Activated CD8-positive, alpha-beta memory T cell treated with anti-CD3 and anti-CD28 coated beads for 24 hours (primary cell): ENCODE data around the gene FGD6.
A peak's percentile ranks its signal among the peaks of the same experiment; 100 is the strongest.

Experiments used
- DNase-seq: peaks from one replicate; pipeline ENCODE4 v3.0.0-alpha.2; 2020

The FGD6 gene

GRCh38 chr12:95231190-95231589, 13.9 kb upstream of the FGD6 start:
- no peak for DNase-seq

DNA sequence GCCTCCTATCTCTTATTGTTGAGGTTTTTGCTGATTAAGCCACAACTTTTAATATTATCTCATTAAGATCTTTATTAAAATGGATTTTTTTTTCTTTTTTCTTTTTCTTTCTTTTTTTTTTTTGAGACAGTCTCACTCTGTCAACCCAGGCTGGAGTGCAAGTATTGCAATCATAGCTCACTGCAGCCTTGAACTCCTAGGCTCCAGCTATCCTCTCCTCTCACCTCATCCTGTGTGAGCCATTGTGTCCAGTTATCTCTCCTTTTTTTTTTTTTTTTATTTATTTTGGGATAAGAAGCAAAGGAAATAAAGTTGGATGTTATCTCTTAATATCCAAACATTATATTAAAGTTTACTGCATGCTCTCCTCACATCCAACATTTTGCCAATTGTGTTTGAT, 13.0 kb upstream of the FGD6 start:
- DNase-seq, result no peak

GRCh38 chr12:95229636-95230035, 12.4 kb upstream of the FGD6 start:
- DNase-seq, result no peak

- no peak for DNase-seq
Measured at GRCh38 chr12:95228617-95229016, 11.3 kb upstream of the FGD6 start.

GRCh38 chr12:95227818-95228356, 10.6 kb upstream of the FGD6 start:
- DNase-seq, result no peak

GRCh38 chr12:95225645-95226212, 8.5 kb upstream of the FGD6 start:
- DNase-seq, result no peak

- no peak for DNase-seq
Measured at GRCh38 chr12:95224202-95225170, 7.2 kb upstream of the FGD6 start.

- no peak for DNase-seq
Measured at GRCh38 chr12:95220726-95221125, 3.5 kb upstream of the FGD6 start.

- DNase-seq, result no peak
Measured at GRCh38 chr12:95220190-95220589, 2.9 kb upstream of the FGD6 start.

DNA sequence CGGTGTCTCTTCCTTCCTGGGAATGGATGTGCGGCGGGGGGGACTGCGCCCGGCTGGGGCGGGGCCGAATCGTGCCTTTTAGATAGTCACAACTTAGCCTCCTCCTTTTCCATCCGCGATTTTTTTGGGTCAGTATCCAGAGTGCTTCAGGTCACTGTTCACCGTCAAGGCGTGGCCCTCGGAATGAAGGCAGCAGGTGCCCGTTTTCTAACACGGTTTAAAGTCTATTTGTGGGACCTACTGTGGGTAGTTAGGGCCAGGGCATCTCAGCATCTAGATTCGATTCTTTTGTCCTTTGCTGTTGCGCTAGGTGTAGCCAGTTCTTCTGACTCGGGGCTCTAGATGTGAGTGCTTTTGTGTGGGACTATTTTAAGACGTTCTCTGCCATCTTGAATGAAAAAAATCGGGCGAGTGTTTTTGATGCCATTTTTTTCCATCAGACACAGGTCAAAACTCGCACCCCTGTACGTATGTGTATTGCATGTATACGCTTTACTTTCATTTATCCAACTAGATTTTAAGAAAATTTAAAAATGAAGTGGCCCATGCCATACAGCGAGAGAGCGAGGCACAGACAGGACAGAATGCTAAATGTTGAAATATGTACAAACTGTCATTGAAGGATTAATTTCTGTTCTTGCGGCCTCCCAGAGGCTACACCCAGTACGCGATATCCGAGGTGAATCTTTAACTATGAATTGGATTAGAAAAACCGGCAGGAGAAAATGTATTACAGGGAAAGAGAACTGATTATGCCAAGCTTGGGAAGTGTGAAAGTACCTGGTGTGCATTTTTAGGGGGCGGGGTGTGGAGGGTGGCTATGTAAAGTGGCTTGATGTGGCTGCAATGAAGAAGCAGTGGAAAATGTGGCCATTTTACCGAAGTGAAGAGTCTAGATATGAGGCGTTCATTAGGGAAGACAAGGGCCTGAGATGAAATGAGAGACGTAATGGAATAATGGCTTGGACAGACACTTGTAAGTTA, 1.2 kb upstream of the FGD6 start:
- DNase-seq, result peak; percentile 61

DNA sequence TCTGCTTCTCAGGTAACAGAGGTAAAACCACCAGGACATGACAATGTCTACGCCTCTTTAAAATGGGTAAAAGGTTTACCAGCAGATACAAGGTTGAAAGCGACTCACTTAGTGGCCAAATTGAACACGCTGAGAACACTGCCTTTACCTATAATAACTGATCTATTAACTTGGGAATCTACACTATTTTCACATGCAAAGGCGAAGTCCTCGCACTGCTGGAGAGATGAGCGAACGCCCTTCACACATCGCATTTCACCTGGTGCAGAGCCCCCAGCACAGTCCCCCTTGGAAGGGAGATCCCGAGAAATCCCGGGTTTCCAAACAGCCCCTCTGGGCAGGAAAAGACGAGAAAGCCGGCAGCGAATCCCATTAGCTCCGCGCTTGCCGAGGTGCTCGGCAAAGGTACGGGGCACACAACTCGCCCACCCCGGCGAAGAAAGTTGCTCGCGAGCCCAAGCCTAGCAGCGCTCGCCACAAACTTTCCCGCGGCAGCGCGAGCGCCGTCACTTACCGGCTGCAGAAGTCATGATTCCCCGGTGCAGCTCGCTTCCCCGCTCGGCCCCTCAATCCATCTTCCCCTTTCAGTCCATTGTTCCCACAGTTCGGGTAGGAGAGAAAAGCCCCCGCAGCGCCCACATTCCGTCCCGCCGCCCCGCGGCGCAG, 423 bp downstream of the FGD6 start:
- no peak for DNase-seq

DNA sequence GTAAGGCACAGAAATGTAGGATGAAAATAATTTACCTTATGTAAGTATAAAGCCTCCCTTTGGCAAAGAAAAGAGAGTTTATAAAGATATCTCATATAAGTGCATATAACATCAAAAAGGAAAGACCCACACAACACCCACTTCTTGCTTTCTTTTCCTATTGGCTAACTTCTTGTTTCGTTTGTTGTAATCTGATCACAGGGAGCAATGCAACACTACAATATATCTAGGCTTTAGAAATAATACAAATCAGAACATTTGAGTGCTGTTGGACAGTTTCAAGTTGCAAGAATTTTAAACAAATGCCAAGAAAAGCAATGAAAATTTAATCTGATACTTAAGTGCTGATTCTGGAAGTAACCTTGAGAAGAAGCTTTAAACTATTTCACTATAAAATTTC, 1.3 kb downstream of the FGD6 start:
- DNase-seq, result no peak

- no peak for DNase-seq
Measured at GRCh38 chr12:95214466-95214865, 2.8 kb downstream of the FGD6 start.

DNA sequence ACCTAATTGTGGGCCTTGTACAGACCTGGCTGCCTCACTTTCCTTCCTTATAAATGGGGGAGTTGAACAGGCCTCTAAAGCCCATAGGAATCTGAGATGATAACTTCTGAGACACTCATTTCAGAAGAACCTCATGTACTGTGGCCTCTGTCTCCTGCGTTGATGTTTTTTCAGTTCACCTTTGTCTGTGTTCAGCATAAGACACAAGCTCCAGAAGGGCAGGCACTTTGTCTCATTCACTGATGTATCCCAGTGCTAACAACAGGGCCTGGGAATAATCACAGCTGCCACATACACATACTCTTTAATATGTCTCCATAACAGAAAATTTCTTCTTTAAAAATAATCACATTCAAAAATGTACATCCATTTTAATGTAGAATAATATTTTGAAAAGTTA, 3.3 kb downstream of the FGD6 start:
- no peak for DNase-seq

GRCh38 chr12:95213119-95213518, 4.1 kb downstream of the FGD6 start:
- DNase-seq, result no peak

DNA sequence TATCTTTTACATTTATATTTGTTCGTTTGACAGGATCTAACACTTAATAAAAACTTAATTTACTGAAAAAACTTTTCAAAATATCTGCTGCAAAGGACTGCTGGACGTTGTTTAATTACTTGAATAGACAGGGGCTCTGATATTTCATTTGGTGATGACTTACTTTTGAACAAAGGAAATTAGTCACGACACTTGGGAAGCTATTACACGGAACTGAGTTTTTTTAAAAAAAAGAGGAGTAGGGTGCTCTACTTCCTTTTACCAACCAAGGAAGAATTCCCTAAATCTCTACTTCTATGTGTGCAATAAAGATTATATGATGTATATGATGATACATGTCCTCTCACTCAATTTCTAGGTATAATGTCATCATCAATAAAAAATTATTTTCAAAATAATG, 4.7 kb downstream of the FGD6 start:
- no peak for DNase-seq

DNA sequence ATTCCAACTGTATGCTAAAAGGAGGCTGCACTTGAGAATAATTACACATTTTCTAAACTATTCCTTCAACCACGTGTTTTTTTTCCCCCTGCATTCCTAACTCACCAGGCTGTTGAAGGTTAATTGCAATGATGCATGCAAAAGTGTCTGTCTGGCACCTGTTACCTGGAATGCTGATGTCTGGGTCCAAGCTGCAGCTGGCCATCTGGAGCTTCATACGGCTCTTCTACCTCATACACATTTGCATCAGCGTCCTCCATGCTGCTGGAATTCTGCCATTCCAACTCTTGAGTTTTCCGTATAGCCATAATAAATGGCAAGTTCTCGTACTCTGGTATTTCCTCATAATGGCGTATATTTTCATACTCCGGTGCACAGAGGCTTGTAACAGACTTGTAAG, 8.6 kb downstream of the FGD6 start:
- no peak for DNase-seq

- DNase-seq, result no peak
Measured at GRCh38 chr12:95207407-95207806, 9.9 kb downstream of the FGD6 start.

DNA sequence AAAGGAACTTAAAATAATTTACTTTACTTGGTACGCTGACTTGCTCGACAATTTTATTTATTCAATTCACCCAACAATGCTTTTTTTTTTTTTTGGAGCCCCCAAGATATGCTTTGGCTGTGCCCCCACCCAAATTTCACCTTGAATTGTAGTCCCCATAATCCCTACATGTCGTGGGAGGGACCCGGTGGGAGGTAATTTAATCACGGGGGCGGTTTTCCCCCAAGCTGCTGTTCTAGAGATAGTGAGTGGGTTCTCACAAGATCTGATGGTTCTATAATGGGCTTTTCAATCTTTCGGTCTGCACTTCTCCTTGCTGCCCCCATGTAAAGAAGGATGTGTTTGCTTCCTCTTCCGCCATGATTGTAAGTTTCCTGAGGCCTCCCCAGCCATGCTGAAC, 10.4 kb downstream of the FGD6 start:
- DNase-seq, result no peak

- no peak for DNase-seq
Measured at GRCh38 chr12:95205685-95206084, 11.6 kb downstream of the FGD6 start.

GRCh38 chr12:95205016-95205624, 12.1 kb downstream of the FGD6 start:
- DNase-seq, result no peak
